HepG2 (cell line): ENCODE measurements around the gene TMEM185B. TPM values are rescaled to one million over a fixed set of nuclear protein-coding genes. Genes with fewer than 3 reads are reported as not detected.

ENCODE experiments used
- CCAR2 ChIP-seq: fragments of 200-400 bp; formaldehyde crosslinking; optimal IDR thresholded peaks from 2 replicates; pipeline ENCODE3; 2018; ENCODE audit warnings: low read depth, mild to moderate bottlenecking, low read length, moderate library complexity
- MED1 ChIP-seq: sonication (generic); formaldehyde crosslinking; IDR thresholded peaks from 2 replicates; pipeline ENCODE4 v1.4.0; 2020; ENCODE audit warnings: missing genetic modification reagents
- SNAPC2 ChIP-seq: sonication (generic); formaldehyde crosslinking; IDR thresholded peaks from 2 replicates; pipeline ENCODE4 v1.8.1; 2022; ENCODE audit warnings: mild to moderate bottlenecking, missing genetic modification reagents
- ZNF7 ChIP-seq: IDR thresholded peaks from 2 replicates; pipeline ENCODE4 v1.6.1; 2016; ENCODE audit warnings: missing biosample characterization, missing genetic modification reagents
- ZNF761 ChIP-seq: sonication (generic); formaldehyde crosslinking; conservative IDR thresholded peaks from 2 replicates; pipeline ENCODE4 v1.4.0; 2020; ENCODE audit warnings: mild to moderate bottlenecking, missing genetic modification reagents
- ZNF766 ChIP-seq: sonication (generic); formaldehyde crosslinking; IDR thresholded peaks from 2 replicates; pipeline ENCODE4 v1.5.0; 2020; ENCODE audit warnings: missing genetic modification reagents, borderline replicate concordance
- ZSCAN12 ChIP-seq: sonication (generic); formaldehyde crosslinking; IDR thresholded peaks from 2 replicates; pipeline ENCODE4 v1.9.0; 2021; ENCODE audit warnings: mild to moderate bottlenecking, missing genetic modification reagents
- polyA plus RNA-seq, 8 experiments: library from polyadenylated mRNA; depleted of rRNA in 3 of 8; stranded (reverse) in 7 of 8; unstranded in 1 of 8; fragments of >200 nt; fragmentation: Illumina TruSeq in 4 of 8; extraction: Trizol in 4 of 8; gene quantifications; 2 replicates each; pipeline versions ENCODE4 v1.2.1 to v1.2.3, GENCODE V29; 2011 to 2016; ENCODE audit warnings: low read depth in 4 of 8, missing spikeins in 1 of 8, mixed read lengths in 1 of 8; ENCODE audit not compliant: insufficient read depth in 1 of 8
- total RNA-seq, 5 experiments: library from RNA; depleted of rRNA; stranded (reverse); fragments of >200 nt; fragmentation: Illumina TruSeq; extraction: Trizol; gene quantifications; 2 replicates each; pipeline ENCODE4 v1.2.3, GENCODE V29; 2016; ENCODE audit warnings: low read depth in 1 of 5
- TF ChIP-seq, protein P1 (sequence below): sonication (generic); formaldehyde crosslinking; IDR thresholded peaks from 2 replicates; pipeline ENCODE4 v1.4.0; 2020; ENCODE audit warnings: missing genetic modification reagents
- TF ChIP-seq, protein P2 (sequence below): IDR thresholded peaks from 2 replicates; pipeline ENCODE4 v1.6.1; 2016
- TF ChIP-seq, protein P3 (sequence below): sonication (generic); formaldehyde crosslinking; IDR thresholded peaks from 2 replicates; pipeline ENCODE4 v1.5.0; 2020; ENCODE audit warnings: mild to moderate bottlenecking, low read depth, missing genetic modification reagents, borderline replicate concordance
- TF ChIP-seq, protein P4 (sequence below): sonication (generic); formaldehyde crosslinking; IDR thresholded peaks from 2 replicates; pipeline ENCODE4 v1.4.0; 2020; ENCODE audit warnings: missing genetic modification reagents
- TF ChIP-seq, protein P5 (sequence below): sonication (generic); formaldehyde crosslinking; IDR thresholded peaks from 2 replicates; pipeline ENCODE4 v1.4.0; 2020; ENCODE audit warnings: mild to moderate bottlenecking, missing genetic modification reagents

The TMEM185B gene
- total and polyA plus RNA-seq, 2 of the 13 experiments (the other 11 are each of a cell fraction or from before 2014, with no cell fraction given), result 5.6 to 7.0 TPM

DNA sequence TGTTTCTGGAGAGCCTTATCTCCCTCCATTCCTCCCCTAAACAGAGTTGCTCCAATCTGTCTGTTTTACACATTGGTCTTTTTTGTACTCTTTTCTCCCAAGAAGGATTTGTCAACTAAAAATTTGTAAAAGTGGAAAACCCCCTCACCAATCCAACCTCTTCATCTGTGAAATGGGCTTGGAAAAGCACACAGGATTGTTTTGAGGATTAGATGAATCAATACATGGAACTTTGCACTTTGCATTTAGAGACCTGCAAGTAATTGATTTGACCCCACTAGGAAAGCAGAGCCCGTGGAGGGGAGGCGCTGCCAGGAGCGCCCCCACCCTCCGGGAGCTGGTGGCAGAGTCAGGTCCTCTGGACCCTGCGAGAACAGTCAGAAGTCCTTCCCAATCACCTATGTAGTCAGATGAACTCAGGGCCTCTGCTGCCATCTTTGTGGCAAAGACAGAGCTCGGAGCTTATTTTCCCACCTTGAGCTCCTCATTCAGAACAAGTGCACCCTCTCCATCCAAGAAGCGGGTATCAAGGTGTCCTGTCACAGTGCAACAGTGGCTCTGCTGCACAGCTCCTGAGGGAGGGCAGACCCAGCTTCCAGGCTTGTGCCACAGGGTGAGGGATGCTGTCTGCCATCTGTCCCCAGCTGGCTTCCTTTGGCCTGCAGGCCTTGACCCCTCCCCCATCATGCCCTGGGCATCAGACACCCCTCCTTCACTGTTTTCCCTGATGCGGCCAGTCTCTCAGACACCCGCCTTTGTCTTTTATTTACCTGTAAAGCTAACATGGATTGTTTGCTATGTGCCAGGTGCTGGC is 1.7 kb upstream of the TMEM185B start (continued):
- TF ChIP-seq CCAR2 (no peak), MED1 (CRISPR knock-in tag) (no peak), ZNF7 (CRISPR knock-in tag) (0 out of 2 replicates have a peak, but pooled peaks have one; percentile 43), SNAPC2 (0 out of 2 replicates have a peak, but pooled peaks have one; percentile 23), ZNF761 (CRISPR knock-in tag) (no peak), ZSCAN12 (CRISPR knock-in tag) (no peak), ZNF766 (CRISPR knock-in tag) (no peak)
- TF ChIP-seq, protein P1, sequence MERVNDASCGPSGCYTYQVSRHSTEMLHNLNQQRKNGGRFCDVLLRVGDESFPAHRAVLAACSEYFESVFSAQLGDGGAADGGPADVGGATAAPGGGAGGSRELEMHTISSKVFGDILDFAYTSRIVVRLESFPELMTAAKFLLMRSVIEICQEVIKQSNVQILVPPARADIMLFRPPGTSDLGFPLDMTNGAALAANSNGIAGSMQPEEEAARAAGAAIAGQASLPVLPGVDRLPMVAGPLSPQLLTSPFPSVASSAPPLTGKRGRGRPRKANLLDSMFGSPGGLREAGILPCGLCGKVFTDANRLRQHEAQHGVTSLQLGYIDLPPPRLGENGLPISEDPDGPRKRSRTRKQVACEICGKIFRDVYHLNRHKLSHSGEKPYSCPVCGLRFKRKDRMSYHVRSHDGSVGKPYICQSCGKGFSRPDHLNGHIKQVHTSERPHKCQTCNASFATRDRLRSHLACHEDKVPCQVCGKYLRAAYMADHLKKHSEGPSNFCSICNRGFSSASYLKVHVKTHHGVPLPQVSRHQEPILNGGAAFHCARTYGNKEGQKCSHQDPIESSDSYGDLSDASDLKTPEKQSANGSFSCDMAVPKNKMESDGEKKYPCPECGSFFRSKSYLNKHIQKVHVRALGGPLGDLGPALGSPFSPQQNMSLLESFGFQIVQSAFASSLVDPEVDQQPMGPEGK, result peak; percentile 34; the same call in 1 of the 2 replicates
- TF ChIP-seq, protein P2, sequence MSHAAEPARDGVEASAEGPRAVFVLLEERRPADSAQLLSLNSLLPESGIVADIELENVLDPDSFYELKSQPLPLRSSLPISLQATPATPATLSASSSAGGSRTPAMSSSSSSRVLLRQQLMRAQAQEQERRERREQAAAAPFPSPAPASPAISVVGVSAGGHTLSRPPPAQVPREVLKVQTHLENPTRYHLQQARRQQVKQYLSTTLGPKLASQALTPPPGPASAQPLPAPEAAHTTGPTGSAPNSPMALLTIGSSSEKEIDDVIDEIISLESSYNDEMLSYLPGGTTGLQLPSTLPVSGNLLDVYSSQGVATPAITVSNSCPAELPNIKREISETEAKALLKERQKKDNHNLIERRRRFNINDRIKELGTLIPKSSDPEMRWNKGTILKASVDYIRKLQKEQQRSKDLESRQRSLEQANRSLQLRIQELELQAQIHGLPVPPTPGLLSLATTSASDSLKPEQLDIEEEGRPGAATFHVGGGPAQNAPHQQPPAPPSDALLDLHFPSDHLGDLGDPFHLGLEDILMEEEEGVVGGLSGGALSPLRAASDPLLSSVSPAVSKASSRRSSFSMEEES (CRISPR knock-in tag), result no peak
- TF ChIP-seq, protein P3, sequence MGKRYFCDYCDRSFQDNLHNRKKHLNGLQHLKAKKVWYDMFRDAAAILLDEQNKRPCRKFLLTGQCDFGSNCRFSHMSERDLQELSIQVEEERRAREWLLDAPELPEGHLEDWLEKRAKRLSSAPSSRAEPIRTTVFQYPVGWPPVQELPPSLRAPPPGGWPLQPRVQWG (CRISPR knock-in tag), result no peak
- TF ChIP-seq, protein P4, sequence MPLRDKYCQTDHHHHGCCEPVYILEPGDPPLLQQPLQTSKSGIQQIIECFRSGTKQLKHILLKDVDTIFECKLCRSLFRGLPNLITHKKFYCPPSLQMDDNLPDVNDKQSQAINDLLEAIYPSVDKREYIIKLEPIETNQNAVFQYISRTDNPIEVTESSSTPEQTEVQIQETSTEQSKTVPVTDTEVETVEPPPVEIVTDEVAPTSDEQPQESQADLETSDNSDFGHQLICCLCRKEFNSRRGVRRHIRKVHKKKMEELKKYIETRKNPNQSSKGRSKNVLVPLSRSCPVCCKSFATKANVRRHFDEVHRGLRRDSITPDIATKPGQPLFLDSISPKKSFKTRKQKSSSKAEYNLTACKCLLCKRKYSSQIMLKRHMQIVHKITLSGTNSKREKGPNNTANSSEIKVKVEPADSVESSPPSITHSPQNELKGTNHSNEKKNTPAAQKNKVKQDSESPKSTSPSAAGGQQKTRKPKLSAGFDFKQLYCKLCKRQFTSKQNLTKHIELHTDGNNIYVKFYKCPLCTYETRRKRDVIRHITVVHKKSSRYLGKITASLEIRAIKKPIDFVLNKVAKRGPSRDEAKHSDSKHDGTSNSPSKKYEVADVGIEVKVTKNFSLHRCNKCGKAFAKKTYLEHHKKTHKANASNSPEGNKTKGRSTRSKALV (CRISPR knock-in tag), result no peak
- TF ChIP-seq, protein P5, sequence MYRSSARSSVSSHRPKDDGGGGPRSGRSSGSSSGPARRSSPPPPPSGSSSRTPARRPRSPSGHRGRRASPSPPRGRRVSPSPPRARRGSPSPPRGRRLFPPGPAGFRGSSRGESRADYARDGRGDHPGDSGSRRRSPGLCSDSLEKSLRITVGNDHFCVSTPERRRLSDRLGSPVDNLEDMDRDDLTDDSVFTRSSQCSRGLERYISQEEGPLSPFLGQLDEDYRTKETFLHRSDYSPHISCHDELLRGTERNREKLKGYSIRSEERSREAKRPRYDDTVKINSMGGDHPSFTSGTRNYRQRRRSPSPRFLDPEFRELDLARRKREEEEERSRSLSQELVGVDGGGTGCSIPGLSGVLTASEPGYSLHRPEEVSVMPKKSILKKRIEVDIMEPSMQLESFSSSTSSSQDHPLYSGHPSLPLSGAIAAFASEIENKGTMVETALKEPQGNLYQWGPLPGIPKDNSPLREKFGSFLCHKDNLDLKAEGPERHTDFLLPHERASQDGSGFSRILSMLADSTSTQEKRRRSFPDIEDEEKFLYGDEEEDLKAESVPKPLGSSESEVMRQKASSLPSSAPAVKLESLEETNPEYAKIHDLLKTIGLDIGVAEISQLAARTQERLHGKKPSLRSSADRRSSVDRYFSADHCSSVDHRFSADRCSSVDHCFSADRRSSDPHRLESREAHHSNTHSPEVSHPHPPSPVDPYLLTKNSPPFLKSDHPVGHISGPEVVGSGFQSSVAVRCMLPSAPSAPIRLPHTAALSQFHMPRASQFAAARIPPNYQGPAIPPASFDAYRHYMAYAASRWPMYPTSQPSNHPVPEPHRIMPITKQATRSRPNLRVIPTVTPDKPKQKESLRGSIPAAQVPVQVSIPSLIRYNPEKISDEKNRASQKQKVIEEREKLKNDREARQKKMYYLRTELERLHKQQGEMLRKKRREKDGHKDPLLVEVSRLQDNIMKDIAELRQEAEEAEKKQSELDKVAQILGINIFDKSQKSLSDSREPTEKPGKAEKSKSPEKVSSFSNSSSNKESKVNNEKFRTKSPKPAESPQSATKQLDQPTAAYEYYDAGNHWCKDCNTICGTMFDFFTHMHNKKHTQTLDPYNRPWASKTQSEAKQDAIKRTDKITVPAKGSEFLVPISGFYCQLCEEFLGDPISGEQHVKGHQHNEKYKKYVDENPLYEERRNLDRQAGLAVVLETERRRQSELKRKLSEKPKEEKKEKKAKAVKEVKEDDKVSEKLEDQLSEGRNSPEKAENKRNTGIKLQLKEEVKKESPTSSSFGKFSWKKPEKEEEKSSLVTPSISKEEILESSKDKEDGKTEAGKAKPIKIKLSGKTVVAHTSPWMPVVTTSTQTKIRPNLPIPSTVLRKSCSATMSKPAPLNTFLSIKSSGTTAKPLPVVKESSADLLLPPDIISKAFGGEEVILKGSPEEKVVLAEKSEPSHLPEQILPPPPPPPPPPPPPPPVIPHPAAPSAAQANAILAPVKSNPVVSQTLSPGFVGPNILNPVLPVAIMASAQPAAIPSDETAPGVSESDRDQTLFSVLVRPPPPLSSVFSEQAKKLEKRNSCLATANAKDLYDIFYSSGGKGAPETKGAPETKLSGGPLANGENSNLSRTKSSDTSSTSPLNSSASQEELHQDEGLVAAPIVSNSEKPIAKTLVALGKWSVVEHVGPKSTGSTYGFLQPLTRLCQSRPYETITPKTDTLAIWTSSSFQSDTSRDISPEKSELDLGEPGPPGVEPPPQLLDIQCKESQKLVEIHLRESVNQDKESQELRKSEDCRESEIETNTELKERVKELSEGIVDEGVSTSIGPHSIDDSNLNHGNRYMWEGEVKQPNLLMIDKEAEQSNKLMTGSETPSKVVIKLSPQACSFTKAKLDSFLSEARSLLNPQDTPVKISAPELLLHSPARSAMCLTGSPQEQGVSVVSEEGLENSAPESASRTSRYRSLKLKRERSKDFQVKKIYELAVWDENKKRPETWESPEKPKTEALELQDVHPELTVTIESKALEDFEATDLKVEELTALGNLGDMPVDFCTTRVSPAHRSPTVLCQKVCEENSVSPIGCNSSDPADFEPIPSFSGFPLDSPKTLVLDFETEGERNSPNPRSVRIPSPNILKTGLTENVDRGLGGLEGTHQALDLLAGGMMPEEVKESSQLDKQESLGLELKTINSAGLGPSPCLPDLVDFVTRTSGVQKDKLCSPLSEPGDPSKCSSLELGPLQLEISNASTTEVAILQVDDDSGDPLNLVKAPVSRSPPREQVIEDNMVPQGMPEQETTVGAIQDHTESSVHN (CRISPR knock-in tag), result no peak
